A673 (cell line): ENCODE results near the gene AMER2.

Source experiments
- EZH2 ChIP-seq: fragments of 200-600 bp; sonication (generic); IDR thresholded peaks from 2 replicates; pipeline ENCODE4 v1.6.1; 2017; ENCODE audit warnings: borderline replicate concordance, low read depth, mild to moderate bottlenecking, mixed read lengths, antibody characterized with exemption, low read length; ENCODE audit not compliant: poor library complexity, severe bottlenecking
- TF ChIP-seq, protein P1 (sequence below): fragments of 300-800, 200-600 bp; sonication (generic); conservative IDR thresholded peaks from 2 replicates; pipeline ENCODE4 v1.5.1; 2017; ENCODE audit warnings: low read depth, mild to moderate bottlenecking, antibody characterized with exemption, low read length, moderate library complexity, mixed read lengths

DNA sequence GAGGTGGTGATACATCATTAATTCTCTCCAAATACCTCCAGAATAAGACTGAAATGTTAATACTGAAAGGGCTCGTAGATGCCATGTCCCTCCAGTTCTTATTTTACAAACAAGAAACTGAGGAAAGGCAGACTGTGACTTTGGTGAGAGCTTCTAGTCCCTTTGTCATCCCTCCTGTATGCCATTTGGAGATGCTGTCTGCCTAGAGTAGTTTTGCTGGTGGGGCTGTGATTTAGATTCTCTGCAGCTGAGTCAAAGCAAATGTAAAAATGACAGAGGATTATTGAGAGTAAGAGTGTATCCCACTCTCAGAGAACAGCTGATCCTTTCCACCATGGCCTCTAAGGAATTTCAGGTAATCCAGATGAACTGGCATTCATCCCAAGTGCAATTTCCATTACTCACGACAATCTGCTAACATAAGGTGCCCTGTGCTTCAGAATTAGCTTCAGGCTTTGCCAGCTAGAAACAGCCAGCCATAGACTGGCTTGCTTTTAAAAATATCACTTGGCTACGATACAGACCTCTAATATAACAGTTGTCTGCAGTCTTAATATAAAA, 59.3 kb downstream of the AMER2 start:
- TF ChIP-seq, protein P1, sequence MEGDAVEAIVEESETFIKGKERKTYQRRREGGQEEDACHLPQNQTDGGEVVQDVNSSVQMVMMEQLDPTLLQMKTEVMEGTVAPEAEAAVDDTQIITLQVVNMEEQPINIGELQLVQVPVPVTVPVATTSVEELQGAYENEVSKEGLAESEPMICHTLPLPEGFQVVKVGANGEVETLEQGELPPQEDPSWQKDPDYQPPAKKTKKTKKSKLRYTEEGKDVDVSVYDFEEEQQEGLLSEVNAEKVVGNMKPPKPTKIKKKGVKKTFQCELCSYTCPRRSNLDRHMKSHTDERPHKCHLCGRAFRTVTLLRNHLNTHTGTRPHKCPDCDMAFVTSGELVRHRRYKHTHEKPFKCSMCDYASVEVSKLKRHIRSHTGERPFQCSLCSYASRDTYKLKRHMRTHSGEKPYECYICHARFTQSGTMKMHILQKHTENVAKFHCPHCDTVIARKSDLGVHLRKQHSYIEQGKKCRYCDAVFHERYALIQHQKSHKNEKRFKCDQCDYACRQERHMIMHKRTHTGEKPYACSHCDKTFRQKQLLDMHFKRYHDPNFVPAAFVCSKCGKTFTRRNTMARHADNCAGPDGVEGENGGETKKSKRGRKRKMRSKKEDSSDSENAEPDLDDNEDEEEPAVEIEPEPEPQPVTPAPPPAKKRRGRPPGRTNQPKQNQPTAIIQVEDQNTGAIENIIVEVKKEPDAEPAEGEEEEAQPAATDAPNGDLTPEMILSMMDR, result no peak
- TF ChIP-seq EZH2, result no peak
